ENCODE results near the gene PEAK3. TPM values are rescaled to one million over a fixed set of nuclear protein-coding genes. Genes with fewer than 3 reads are reported as not detected.

Gene PEAK3
- total RNA-seq, 1 donor from 2014 or later = not detected

DNA sequence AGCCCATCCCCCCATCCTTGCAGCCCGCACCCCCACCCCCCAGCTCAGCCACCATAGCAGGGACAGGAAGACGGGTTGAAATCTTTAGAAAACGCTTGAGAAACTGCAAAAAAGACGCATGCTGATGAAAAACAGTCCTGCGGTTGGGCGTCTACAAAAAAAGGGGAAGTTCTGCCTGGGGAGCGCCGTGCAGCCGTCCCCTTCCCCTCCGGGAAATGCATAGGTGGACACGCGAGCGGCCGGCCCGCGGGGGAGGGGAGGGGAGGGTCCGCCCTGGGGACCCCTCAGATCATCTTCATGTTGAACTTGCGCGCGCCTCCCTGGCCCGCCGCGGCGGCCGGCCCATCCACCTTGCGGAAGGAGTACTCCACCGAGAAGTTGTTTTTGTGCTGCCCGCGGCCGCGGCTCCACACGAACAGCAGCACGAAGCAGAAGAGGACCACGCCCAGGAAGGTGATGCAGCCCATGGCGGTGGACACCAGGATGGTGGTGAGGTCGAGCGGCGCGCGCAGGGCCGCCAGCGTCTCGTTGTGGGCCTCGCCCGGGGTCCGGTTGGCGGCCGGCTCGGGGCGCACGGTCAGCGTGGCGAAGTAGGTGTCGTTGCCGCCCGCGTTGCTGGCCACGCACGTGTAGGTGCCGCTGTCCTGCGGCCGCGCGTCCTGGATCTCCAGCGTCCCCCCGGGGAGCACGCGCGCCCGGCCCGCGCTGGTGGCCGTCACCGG, 7.9 kb upstream of the PEAK3 start:
- peaks cover 21% of the 10 kb centered on the region for H3K27me3 Mint-ChIP-seq (ENCODE audit: unreplicated experiment)
- peaks cover 10% of the 10 kb centered on the region for H3K9me3 Mint-ChIP-seq (ENCODE audit: unreplicated experiment)
- TF ChIP-seq, protein P1, sequence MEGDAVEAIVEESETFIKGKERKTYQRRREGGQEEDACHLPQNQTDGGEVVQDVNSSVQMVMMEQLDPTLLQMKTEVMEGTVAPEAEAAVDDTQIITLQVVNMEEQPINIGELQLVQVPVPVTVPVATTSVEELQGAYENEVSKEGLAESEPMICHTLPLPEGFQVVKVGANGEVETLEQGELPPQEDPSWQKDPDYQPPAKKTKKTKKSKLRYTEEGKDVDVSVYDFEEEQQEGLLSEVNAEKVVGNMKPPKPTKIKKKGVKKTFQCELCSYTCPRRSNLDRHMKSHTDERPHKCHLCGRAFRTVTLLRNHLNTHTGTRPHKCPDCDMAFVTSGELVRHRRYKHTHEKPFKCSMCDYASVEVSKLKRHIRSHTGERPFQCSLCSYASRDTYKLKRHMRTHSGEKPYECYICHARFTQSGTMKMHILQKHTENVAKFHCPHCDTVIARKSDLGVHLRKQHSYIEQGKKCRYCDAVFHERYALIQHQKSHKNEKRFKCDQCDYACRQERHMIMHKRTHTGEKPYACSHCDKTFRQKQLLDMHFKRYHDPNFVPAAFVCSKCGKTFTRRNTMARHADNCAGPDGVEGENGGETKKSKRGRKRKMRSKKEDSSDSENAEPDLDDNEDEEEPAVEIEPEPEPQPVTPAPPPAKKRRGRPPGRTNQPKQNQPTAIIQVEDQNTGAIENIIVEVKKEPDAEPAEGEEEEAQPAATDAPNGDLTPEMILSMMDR (IDR thresholded peaks at IDR 0.05; ENCODE audit: partially characterized antibody, unreplicated experiment) = no peak
- H3K4me3 Mint-ChIP-seq (ENCODE audit: unreplicated experiment) = peak overlapping the region; percentile 75
- DNase-seq = no peak
- no peak overlapping the region for H3K27ac Mint-ChIP-seq (ENCODE audit: unreplicated experiment)
- peaks cover 10% of the 10 kb centered on the region for H3K4me1 Mint-ChIP-seq (ENCODE audit: low read depth, unreplicated experiment)
- no peaks in the 10 kb centered on the region for H3K36me3 Mint-ChIP-seq (ENCODE audit: unreplicated experiment)

DNA sequence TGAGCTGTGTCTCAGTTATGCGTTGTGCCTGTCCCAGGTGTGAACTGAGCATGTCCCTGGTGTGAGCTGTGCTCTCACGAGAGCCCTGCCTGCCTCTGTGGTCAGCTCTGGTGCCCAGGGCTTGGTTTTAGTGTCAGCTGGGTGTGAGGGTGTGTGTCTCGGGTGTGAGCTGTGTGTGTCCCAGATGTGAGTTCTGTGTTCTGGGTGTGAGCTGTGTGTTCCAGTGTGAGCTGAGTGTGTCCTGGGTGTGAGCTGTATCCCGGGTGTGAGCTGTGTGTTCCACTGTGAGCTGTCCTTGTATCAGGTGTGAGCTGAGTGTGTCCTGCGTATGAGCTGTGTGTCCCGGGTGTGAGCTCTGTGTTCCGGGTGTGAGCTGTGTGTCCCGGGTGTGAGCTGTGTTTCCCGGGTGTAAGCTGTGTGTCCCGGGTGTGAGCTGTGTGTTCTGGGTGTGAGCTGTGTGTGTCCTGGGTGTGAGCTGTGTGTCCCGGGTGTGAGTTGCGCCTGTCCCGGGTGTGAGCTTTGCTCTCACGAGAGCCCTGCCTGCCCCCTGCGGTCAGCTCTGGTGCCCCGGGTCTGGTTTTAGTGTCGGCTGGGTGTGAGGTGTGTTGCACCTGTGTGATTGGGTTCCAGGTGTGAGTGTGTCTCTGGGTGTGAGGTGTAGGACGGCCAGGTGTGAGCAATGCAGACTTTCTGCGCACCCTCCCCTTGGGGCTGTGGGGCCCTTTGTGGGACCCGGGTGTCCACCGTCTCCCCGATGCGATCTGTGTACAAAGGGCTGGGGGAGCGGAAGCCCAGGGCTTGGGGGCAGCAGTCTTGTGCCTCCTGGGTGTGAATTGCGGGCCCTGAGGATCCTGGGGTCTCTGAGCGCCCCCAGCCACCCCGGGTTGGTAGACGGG, 7.1 kb upstream of the PEAK3 start:
- Mint-ChIP-seq H3K4me1 (ENCODE audit: low read depth, unreplicated experiment) (peaks cover 8% of the 10 kb centered on the region), H3K9me3 (ENCODE audit: unreplicated experiment) (peaks cover 10% of the 10 kb centered on the region), H3K4me3 (ENCODE audit: unreplicated experiment) (peak overlapping the region; percentile 75), H3K27me3 (ENCODE audit: unreplicated experiment) (peaks cover 23% of the 10 kb centered on the region), H3K36me3 (ENCODE audit: unreplicated experiment) (no peaks in the 10 kb centered on the region), H3K27ac (ENCODE audit: unreplicated experiment) (no peak overlapping the region)
- TF ChIP-seq, protein P1 (IDR thresholded peaks at IDR 0.05; ENCODE audit: partially characterized antibody, unreplicated experiment) = no peak
- no peak for DNase-seq

DNA sequence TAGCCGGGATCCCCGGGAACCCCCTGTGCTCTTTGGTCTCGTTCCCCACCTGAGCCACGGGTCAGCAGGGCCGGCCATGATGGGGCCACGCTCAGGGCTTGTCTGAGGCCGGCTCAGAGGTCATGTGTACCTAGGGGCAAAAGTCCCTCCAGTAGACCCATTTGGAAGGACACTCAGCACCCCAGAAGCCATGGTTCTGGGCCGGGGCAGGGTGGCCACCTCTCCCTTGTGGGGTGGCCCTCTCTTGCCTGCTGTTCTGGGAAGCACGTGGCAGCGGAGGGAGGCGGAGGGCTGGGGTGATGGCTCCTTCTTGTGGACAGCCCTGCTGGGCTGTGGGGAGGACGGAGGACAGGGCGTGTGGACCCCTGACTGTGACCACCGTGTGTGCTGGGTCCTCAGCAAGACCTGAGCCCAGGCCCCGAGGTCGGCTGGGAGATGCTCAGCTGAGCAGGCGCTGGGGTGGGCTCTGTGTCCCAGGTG, 6.4 kb upstream of the PEAK3 start:
- H3K27me3 Mint-ChIP-seq (ENCODE audit: unreplicated experiment) = peaks cover 23% of the 10 kb centered on the region
- peaks cover 7% of the 10 kb centered on the region for H3K4me1 Mint-ChIP-seq (ENCODE audit: low read depth, unreplicated experiment)
- H3K27ac Mint-ChIP-seq (ENCODE audit: unreplicated experiment) = no peak overlapping the region
- no peaks in the 10 kb centered on the region for H3K36me3 Mint-ChIP-seq (ENCODE audit: unreplicated experiment)
- TF ChIP-seq, protein P1 (IDR thresholded peaks at IDR 0.05; ENCODE audit: partially characterized antibody, unreplicated experiment) = no peak
- peak overlapping the region; percentile 53 for H3K4me3 Mint-ChIP-seq (ENCODE audit: unreplicated experiment)
- H3K9me3 Mint-ChIP-seq (ENCODE audit: unreplicated experiment) = peaks cover 10% of the 10 kb centered on the region
- DNase-seq = no peak

DNA sequence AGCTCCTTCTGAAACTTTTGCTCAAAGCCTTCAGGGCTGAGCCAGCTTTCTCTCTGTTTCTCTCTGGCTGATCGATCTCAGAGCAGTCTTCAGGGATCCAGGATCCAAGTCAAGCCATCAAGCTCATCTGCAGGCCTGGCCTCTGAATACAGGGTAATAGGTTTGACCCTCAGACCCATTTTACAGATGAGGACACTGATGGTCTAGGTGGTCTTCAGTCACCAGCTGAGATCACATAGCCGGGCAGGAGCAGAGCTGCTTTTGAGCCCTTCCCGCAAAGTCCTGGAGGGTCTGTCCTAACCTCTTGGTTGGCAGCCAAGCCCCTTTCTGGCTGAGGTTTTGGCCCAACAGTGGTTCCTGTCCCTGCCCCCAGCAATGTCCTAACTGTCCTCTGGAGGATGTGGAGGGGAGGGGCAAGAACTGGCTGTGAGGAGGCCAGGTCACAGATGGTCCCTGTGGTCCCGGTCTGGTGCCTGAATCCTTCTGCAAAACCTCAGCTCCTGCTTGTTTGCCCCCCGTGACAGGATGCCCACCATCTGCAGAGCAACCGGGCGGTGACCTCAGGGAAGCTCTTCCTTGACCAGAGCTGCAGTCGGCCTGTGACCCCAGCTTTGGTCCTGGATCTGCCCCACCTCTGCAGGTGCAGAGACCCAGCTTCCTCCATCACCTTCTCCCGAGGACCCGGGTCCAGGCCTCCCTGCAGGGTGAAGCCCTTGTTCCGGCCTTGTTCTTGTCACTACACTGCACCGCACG, 5.8 kb upstream of the PEAK3 start:
- no peak overlapping the region for H3K27ac Mint-ChIP-seq (ENCODE audit: unreplicated experiment)

More for the DNA sequence above, 5.8 kb upstream of the PEAK3 start:
- Mint-ChIP-seq H3K9me3 (ENCODE audit: unreplicated experiment) (peaks cover 10% of the 10 kb centered on the region), H3K36me3 (ENCODE audit: unreplicated experiment) (no peaks in the 10 kb centered on the region), H3K4me1 (ENCODE audit: low read depth, unreplicated experiment) (peaks cover 7% of the 10 kb centered on the region), H3K27me3 (ENCODE audit: unreplicated experiment) (peaks cover 25% of the 10 kb centered on the region), H3K4me3 (ENCODE audit: unreplicated experiment) (no peak overlapping the region)
- no peak for DNase-seq
- TF ChIP-seq, protein P1 (IDR thresholded peaks at IDR 0.05; ENCODE audit: partially characterized antibody, unreplicated experiment) = no peak
